GM21515 (cell line): ENCODE measurements around the gene PRDM5.
"Not testable (repeated sequence)": the region's sequence is repeated elsewhere in the genome, so short reads cannot be mapped to it uniquely, and the experiment has no call there.

Experiments used
- ATAC-seq: cut with Tn5 transposase; IDR thresholded peaks from one replicate; pipeline ENCODE4 v1.9.1; 2021; ENCODE audit not compliant: unreplicated experiment

Gene PRDM5

DNA sequence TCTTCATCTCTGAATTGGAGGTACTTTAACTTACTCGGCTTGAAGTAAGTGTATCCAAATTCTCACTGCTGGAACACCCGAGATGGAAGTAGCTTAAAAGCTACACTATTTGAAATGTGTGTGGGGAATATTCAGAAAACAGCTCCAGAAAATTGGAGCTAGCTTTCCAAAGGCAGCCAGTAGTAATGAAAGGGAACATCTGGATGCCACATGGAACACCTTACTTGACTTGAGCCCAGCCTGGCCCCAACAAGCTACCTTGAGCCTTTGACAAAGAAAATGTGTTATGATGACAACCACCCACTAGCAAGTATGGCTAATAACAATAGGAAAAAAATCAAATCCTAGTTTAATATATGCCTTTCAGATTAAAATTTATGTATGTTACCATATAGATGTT lies 161.5 kb downstream of the PRDM5 start:
- ATAC-seq, result no peak

GRCh38 chr4:120760047-120760446 lies 162.5 kb downstream of the PRDM5 start:
- ATAC-seq, result no peak

DNA sequence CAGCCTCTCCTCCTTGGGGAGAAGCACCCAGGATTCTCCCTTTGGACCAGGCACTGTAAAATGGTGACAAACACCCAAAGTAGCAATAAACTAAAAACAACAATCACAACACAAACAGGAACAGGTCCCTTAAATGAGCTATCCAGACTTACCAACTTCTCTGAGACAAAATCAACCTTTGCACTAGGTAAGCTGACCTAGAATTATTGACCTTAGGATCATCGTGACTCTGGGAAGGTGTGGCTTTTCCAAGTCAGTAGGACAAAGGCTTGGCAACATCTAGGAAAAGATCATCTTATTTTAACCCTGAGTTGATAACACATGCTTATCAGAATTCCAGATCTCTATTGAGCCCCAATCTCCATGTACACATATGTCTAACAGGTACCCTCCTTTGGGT lies 166.7 kb downstream of the PRDM5 start:
- no peak for ATAC-seq

DNA sequence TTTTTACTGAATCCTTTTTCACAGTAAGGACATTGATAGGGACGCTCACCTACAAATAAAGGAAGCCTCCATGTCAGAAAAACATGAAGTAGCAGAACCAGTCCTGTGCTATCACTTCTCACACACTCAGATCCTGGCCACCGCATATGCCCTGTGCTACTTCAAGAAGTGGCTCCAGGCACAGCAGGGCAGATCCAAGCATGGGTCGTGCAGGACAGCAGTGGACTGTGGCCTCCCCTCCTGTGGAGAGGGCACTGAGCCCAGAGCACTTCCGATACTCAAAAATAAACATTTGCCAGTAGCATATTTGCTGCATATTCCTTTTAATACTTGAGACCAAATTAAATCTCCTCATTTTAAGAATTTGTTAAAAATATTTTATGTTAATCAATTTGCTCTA lies 167.9 kb downstream of the PRDM5 start:
- ATAC-seq, result no peak

- ATAC-seq, result no peak
These were observed 168.7 kb downstream of the PRDM5 start for GRCh38 chr4:120753854-120754253.

DNA sequence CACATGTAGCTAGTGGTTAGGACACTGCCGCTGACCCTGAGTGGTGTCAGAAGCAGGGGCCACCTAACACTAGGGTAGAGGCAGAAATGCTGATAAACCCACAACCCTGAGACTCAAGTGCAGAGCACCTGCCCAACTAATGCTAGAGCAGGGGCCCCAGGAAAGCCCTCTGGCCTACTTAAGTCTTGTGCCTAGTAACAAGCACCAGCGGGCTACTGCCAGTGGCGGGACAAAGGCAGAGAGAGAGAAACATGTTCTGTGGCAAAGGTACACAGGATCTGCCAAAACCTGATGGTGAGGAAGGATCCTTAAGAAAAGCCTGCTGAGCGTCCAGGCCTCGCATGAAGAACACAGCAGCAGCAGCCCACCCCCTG lies 172.4 kb downstream of the PRDM5 start:
- no peak for ATAC-seq

- ATAC-seq, result peak; percentile 100
These were observed 172.9 kb downstream of the PRDM5 start for GRCh38 chr4:120749445-120750151.

DNA sequence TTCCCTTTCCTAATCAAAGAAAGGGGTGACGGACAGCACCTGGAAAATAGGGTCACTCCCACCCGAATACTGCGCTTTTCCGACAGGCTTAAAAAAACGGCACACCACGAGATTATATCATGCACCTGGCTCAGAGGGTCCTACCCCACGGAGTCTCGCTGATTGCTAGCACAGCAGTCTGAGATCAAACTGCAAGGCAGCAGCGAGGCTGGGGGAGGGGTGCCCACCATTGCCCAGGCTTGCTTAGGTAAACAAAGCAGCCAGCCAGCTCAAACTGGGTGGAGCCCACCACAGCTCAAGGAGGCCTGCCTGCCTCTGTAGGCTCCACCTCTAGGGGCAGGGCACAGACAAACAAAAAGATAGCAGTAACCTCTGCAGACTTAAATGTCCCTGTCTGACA lies 180.9 kb downstream of the PRDM5 start:
- not testable (repeated sequence) for ATAC-seq

DNA sequence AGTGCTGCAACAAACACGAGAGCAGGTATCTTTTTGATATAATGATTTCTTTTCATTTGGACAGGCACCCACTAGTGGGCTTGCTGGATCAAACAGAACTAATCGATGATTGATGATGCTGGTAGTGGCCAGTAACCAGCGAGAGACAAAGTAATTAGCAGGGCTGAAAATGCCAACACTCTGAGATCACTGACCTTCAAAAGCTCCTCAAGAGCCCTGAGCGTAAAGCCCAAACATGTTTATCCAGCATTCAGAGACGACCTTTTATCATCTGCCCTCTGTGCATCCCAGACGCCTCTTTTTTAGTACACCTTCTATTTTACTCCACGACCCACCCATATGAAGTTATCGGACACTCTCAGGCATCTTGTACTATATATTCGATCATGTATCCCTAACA lies 186.2 kb downstream of the PRDM5 start:
- no peak for ATAC-seq

DNA sequence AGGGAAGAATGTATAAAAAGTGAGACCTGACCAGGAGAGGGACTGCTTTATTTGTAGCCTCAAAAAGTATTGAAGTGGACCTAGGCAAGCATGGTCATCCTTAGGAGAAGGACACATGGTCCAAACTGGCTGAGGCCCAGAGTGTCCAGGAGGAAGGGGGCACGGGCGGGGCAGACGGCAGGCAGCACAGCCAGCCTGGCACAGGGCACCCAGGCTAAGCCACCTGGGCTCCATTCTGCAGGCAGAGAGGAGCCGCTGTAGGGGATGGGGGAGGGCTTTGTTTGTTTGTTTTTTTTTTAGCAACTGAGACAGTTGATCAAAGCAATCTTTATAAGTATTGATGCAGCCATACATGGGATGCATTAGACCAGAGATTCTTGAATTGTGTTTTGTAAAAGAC lies 188.6 kb downstream of the PRDM5 start:
- no peak for ATAC-seq

GRCh38 chr4:120733054-120733453 lies 189.5 kb downstream of the PRDM5 start:
- no peak for ATAC-seq

DNA sequence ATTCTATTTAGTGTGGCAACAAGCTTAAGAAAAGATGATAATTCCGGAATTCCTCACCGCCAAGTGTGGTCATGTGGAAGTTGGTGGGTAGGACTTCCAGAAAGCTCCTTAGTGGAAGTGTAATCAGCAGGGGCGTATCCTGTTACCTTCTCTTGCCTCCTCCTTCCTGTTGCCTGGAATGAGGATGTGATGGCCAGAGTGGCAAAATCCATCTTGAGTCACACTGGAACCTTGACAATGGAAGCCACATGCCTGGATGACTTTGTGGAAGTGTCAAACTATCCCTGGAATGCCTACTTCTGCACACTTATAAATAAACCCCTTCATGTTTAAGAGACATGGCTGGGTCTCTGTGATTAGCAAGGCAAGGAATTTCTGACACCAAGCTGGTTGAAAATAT lies 191.0 kb downstream of the PRDM5 start:
- ATAC-seq, result no peak

- no peak for ATAC-seq
These were observed 191.7 kb downstream of the PRDM5 start for GRCh38 chr4:120730777-120731320.

- no peak for ATAC-seq
These were observed 193.4 kb downstream of the PRDM5 start for GRCh38 chr4:120728892-120729675.

GRCh38 chr4:120725639-120726580 lies 196.6 kb downstream of the PRDM5 start:
- no peak for ATAC-seq

GRCh38 chr4:120724656-120725055 lies 197.9 kb downstream of the PRDM5 start:
- ATAC-seq, result no peak

- no peak for ATAC-seq
These were observed 198.5 kb downstream of the PRDM5 start for GRCh38 chr4:120723986-120724385.

DNA sequence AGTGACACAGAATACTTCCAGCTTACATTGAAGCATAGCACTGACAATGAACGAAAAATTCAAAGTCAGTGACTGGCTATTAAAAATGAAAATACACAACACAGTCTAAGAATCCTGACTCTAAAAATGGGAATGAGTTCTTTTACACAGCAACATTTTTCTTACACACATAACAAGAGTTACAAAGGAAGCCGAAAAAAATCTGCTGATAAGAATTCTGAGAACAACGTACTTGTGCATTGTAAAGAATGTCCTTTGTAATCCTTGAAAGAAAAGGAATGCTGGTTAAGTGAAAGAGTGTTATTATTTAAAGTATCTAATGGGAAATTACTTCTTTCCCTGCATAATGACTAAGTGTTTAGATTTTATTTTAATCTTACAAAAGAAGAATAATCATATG lies 199.4 kb downstream of the PRDM5 start:
- no peak for ATAC-seq

DNA sequence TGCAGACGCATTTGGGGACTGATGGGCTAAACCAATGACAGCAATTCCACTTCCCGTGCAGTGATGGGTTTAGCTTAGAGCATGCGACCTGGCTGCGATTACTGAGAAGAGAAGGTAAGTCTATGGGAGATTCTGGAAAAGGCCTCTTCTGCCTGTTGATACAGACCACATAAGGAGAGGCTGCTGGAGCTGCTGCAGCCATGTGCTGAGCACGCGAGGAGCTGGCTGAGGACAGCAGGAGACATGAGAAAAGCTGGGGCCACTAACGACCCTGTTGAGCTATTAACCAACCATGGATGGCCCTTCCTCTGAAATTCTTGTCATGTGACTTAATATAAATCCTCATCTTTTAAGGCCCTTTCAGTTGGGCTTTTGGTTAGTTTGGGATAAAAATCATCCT lies 199.9 kb downstream of the PRDM5 start:
- ATAC-seq, result no peak

GRCh38 chr4:120720354-120720934 lies 202.1 kb downstream of the PRDM5 start:
- no peak for ATAC-seq
